ENCODE results near the gene CNTNAP4.

CNTNAP4 gene

GRCh38 chr16:76276745-76277438, at the start of gene CNTNAP4:
Gene CNTNAP4, plus strand, starts transcription at chr16:76277401. Its CDS starts 262 bp downstream, at chr16:76277663.
- DNase-seq, result no peak

DNA sequence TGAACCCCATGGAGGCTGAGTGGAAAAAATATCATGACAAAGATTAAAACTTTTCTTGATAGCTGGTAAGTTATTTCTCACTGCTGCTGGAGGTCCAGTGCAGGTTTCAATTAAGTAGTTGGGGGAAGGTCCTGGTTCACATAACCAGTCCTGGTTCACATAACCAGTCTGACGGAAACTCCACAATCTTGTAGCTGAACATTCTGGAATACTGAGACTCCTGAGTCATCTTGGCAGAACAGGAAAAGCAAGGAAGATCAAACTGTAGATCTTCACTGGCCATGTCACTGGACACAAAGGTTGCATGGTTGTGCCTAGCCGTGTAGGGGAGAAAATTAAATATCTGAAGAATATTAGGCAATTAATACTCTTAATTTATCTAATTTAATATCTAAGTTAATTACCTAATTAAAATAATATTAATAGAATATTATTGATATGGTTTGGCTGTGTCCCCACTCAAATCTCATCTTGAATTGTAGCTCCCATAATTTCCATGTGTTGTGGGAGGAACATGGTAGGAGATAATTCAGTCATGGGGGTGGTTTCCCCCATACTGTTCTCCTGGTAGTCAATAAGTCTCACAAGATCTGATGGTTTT, 48.6 kb upstream of the CNTNAP4 start:
- DNase-seq, result no peak

DNA sequence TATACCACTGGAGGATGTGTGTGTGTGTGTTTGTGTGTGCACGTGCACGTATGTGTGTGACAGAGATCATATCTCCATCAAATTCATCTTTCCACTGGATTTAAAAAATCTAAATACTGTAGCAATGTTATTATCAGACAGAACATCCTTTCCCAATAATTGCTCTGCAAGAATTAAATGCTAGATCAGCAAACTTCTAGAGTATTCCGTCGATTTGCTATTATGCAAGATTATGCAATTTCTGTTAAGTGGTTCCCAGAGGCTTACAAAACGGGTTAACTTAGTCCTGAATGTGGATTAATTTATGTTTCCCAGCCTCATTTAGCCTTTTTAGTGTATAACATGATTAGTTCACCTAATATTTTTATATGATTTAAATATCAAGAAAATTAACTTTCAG, 44.5 kb upstream of the CNTNAP4 start:
- no peak for DNase-seq

- DNase-seq, result no peak
These were observed 42.2 kb upstream of the CNTNAP4 start for GRCh38 chr16:76235025-76235424.

- DNase-seq, result no peak
These were observed 41.8 kb upstream of the CNTNAP4 start for GRCh38 chr16:76235426-76235825.

GRCh38 chr16:76237471-76237870, 39.7 kb upstream of the CNTNAP4 start:
- no peak for DNase-seq

- DNase-seq, result no peak
These were observed 35.4 kb upstream of the CNTNAP4 start for GRCh38 chr16:76241755-76242154.

- DNase-seq, result no peak
These were observed 33.6 kb upstream of the CNTNAP4 start for GRCh38 chr16:76243620-76244019.

DNA sequence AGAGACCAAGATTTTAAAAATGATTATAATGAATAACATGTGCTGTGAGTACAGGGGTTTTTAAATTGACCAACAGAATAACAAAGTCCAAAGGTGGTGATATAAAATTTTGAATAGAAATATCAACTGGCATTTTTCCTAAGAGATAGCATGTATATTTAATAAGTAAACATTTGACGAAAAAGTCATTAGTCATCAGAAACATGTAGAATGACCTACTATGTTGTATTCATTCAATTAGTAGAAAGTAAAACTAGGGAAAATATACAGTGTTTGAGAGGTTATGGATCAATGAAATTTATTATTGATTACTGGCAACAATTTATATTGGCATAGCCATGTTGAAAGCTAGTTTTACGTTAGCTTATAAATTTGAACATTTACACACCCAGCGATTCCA, 30.6 kb upstream of the CNTNAP4 start:
- DNase-seq, result no peak

- DNase-seq, result no peak
These were observed 11.7 kb upstream of the CNTNAP4 start for GRCh38 chr16:76265434-76266045.

GRCh38 chr16:76268824-76269223, 8.4 kb upstream of the CNTNAP4 start:
- no peak for DNase-seq

DNA sequence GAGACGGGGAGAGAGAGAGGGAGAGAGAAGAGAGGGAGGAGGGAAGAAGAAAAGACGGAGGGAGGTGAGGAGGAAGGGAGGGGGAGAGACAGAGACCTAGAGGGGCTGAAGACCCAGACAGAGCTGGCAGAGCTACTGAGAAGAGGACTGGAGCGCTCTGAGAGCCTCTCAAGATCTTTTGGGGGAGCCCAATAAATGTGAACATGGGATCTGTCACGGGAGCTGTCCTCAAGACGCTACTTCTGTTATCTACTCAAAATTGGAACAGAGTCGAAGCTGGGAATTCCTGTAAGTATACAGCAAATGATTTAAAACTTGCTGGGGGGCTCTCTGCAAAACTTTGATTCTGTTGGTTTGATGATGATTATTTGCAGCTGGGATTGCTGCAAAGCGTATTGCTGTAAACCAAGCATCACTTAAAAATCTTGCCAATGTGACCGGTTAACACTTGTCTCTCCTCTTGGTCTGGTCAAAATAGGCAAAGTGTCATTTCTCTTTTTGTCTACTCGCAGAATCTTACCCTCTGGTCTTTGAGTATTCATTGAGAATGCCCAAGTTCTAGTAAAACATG, 344 bp downstream of the CNTNAP4 start:
- no peak for DNase-seq

DNA sequence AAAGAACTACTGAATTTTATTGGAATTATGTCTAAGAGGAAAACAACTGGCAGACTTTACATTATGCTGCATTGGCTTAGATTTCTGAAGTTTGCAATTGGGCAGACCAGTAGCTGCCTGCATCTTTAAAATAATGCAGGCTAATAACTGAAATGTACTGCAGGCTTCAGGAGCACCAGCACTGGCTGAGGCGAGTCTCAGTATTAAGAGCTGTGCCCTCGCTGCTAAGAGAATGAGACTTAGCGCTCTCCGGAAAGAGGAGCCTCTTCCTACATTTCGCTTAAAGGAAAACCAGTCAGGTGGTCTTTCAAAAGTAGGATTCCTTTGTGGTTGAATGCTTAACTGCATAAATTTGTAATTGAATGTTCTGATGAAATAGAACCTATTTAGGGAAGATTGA, 885 bp downstream of the CNTNAP4 start:
- no peak for DNase-seq

DNA sequence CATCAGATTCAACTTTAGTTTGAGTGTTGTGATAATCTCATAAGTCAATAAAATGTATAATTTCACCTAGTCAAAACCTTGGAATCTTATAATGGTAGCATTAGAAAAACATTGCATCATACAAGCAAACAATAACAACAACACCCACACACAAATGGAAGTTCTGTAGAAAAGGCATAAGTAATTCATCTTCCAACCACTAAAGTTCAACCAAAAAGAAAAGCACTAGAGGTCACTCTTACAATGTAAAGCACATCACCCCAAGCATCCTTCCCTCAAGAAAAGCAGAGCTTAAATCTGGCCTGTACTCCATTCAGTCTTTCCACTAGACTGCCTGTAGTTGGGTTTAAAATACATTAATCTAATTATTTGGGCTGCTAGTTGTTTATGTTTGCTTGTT, 1.8 kb downstream of the CNTNAP4 start:
- no peak for DNase-seq

DNA sequence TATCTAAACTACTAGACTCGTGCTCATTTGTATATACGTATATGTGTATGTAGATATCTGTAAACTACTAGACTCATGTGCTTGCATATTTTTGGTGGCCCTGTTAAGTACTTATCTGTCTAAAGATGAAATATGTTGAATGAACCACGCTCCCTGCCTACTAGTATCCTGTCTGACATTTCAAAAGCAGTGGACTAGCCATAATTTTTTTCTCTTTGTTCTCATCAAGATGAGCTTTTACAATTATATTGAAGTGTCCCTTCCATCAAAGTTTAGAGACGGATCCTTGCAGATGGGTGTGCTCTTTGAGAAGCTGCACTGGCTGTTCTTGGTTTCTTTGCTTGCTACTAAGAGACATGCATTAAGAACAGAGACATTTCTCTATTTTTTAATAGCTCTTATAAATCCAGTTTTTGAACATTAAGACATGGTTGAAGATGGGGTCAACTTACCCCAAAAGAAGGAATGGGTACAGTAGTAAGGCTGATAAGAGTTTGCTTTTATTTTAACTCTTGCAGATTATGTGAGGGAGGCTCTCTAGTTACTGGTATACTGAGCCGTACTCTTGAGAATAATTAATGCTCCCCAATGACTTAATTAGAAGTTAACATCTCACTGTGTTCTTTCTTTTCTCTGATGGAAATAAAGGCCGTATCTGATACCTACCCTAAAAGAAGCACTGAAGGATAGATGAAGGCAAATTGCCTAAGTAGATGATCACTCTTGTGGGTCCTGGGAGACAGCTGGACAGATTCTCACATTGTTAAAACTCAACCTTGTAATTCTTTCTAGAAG, 3.4 kb downstream of the CNTNAP4 start:
- no peak for DNase-seq

DNA sequence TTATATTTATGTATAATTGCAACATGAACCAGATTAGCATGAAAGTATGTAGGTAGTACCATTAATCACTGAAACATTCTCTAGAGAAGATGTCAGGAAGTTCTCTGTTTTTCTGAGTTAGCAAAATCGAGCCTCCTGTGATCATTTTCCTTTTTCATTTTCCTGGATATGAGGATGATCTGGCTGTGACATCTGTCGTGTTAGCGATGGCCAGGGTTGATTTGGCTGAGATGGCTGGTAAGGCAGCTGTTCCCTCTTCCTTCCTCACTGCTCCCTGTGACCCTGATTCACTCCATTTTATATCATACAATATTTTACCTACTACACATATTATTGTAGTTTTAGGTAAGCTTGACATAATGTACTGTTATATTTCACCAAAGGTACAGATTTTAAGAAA, 10.3 kb downstream of the CNTNAP4 start:
- no peak for DNase-seq

GRCh38 chr16:76292218-76292617, 15.0 kb downstream of the CNTNAP4 start:
- DNase-seq, result no peak

GRCh38 chr16:76293980-76294379, 16.8 kb downstream of the CNTNAP4 start:
- no peak for DNase-seq

DNA sequence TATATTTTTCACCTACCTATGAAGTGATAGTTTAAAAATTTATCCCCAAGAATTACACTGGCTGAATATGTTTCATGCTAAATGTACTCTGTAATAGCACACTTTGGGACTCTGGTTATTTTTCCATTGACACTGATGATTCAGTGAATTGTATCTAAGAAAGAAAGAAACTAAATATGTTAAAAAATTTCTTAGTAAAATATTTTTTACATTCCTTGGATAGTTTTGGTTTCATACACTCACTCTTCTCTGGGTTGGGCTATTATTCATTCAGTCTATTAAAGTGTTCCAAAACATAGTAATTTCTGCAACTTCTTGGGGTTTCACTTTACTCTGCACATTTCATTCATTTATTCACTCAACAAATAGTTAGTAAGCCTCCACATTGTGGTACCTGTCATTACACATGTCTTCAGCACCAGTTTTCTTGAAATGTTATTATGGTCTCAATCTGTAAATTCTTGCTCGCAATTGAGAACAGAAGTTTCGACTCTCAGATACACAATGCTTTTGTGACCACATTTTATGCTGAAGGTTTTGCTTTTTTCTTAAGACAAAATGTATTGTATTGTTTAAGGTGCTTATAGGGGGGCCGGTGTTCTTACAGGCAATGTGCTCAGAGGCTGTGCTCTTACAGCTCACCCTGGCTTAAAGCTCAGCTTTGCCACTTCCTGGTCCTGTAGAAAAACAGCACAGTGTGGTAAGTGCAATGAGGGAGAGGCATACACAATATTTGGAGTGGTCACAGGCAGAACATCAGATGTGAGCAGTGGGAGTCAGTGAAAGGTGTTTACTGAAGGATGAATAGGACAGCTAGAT, 17.4 kb downstream of the CNTNAP4 start:
- no peak for DNase-seq

DNA sequence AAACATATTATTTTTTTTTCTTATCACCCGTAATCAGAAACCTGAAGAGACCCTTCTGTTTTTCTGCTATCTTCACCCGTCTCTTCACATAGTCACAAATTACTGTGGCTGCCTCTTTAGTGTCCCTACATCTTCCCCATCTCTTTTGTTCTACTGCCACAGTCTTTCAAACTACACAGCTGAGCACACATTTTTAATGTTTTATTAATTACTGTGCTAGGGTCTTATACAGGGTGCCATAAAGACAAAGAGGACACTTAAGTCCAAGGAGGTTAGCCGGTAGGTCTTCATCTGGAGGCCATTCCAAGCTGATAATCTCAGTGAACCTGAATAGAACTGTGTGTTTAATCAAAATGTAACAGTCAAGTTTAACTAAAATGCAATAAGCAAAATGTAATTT, 20.7 kb downstream of the CNTNAP4 start:
- DNase-seq, result no peak

DNA sequence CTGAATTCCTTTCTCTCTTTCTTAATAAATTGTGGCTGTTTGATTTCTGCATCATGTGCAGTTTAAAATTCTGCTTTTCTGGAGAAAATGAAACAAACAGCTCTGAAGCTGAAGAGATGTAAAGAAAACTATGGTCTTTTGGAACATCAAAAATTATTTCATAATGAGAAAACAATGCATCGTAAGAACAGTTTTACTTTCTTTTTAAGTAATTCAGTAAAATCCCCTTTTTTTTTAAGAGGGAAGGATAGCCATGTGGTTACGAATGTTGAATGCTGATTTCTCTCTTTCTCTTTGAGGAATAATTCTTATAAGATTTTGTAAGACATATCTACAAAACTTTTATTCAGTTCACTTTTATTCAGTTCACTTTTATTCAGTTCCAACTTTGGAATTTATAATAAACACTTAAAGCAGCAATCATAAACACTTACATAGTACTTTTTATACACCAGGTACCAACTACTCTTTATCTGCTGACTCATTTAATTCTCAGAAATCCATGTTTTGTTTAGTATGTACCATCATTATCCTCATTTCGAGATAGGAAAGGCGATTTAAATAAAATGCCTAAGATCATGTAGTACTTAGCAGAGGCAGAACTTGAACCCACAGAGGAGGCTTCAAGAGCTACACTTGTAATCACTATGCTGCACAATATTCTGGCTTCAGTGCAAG, 26.6 kb downstream of the CNTNAP4 start:
- DNase-seq, result no peak

Measured in cortex of kidney (tissue), 1 donor.